Esophagus muscularis mucosa (tissue), 4 donors: ENCODE data around the gene HOOK2.

Source experiments
- CTCF ChIP-seq, 3 experiments: fragments of 200-600 bp in 2 of 3; fragments of 450-650 bp in 1 of 3; sonication (generic) in 2 of 3; IDR thresholded peaks; one replicate each; pipeline ENCODE4 v1.5.1; 2017 to 2019; ENCODE audit warnings: antibody characterized with exemption in 3 of 3, mild to moderate bottlenecking in 2 of 3, moderate library complexity in 1 of 3
- EP300 ChIP-seq: sonication (generic); formaldehyde crosslinking; IDR thresholded peaks from one replicate; pipeline ENCODE4 v1.6.1; 2017; ENCODE audit warnings: antibody characterized with exemption
- POLR2A ChIP-seq: fragments of 450-650 bp; IDR thresholded peaks from one replicate; pipeline ENCODE4 v1.6.1; 2017; ENCODE audit warnings: antibody characterized with exemption, moderate library complexity, mild to moderate bottlenecking, low read depth
- POLR2AphosphoS5 ChIP-seq, 2 donors: sonication (generic); formaldehyde crosslinking; IDR thresholded peaks; one replicate each; pipeline ENCODE4 v1.6.1; 2017; ENCODE audit warnings: antibody characterized with exemption in 2 of 2

DNA sequence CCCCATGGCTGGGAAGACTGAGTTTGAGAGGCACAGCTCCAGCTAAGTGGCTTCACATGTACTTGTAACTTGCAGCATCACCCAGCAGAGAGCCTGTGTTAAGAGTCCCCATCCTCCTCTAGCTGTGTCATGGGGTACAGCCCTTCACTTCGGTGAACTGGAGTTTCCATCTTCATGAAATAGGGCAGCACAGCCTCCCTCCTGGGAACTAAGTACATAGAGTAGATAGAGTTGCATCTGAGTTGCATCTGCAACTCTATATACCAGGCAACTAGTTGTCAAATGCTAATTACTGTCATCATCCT, 25.1 kb upstream of the HOOK2 start:
- TF ChIP-seq POLR2A (no peak), EP300 (no peak), CTCF (IDR thresholded peaks at IDR 0.05) (no peak), POLR2AphosphoS5 (IDR thresholded peaks at IDR 0.05) (no peak)
